Neural progenitor cell (in vitro differentiated cells): ENCODE measurements around the gene CLEC10A. TPM values are rescaled to one million over a fixed set of nuclear protein-coding genes. Genes with fewer than 3 reads are reported as not detected.

Source experiments
- DNase-seq: peaks from one replicate; pipeline ENCODE4 v3.0.0-alpha.2; 2016; ENCODE audit warnings: low spot score
- H2AFZ ChIP-seq: fragments of 200-600 bp; sonication (generic); replicated peaks from 2 replicates; pipeline ENCODE4 v1.6.1; 2016; ENCODE audit warnings: antibody characterized with exemption
- H3F3A ChIP-seq: fragments of 200-600 bp; sonication (generic); 2 replicates; pipeline ENCODE4 v1.6.1; 2016; ENCODE audit warnings: antibody characterized with exemption, low read depth
- H3K27ac ChIP-seq: fragments of 200-600 bp; sonication (generic); 2 replicates; pipeline ENCODE4 v1.5.1; 2016; ENCODE audit warnings: mild to moderate bottlenecking
- H3K27me3 ChIP-seq: fragments of 200-600 bp; sonication (generic); 2 replicates; pipeline ENCODE4 v1.6.1; 2016; ENCODE audit warnings: mild to moderate bottlenecking, moderate library complexity
- H3K36me3 ChIP-seq: fragments of 200-600 bp; sonication (generic); 2 replicates; pipeline ENCODE4 v1.5.1; 2016
- H3K4me1 ChIP-seq: fragments of 200-600 bp; sonication (generic); 2 replicates; pipeline ENCODE4 v1.6.1; 2016; ENCODE audit warnings: mixed run types
- H3K4me2 ChIP-seq: fragments of 200-600 bp; sonication (generic); 2 replicates; pipeline ENCODE4 v1.6.1; 2016
- H3K4me3 ChIP-seq: fragments of 200-600 bp; sonication (generic); 2 replicates; pipeline ENCODE4 v1.5.1; 2016
- H3K79me2 ChIP-seq: fragments of 200-600 bp; sonication (generic); 2 replicates; pipeline ENCODE4 v1.6.1; 2016; ENCODE audit warnings: low read depth
- H3K9ac ChIP-seq: fragments of 200-600 bp; sonication (generic); 2 replicates; pipeline ENCODE4 v1.6.1; 2016
- H3K9me3 ChIP-seq: fragments of 200-600 bp; sonication (generic); 2 replicates; pipeline ENCODE4 v1.5.1; 2016; ENCODE audit warnings: low read depth
- H4K20me1 ChIP-seq: fragments of 200-600 bp; sonication (generic); 2 replicates; pipeline ENCODE4 v1.6.1; 2016; ENCODE audit warnings: low read depth
- H3K27ac Mint-ChIP-seq: 3 replicates; pipeline ENCODE4 v1.8.0; 2021; ENCODE audit warnings: mixed read lengths
- H3K27me3 Mint-ChIP-seq: 2 replicates; pipeline ENCODE4 v1.8.0; 2022; ENCODE audit warnings: low read depth, mild to moderate bottlenecking, inconsistent platforms, moderate library complexity, mixed read lengths; ENCODE audit not compliant: insufficient read depth
- H3K36me3 Mint-ChIP-seq: 3 replicates; pipeline ENCODE4 v1.8.0; 2021; ENCODE audit warnings: mixed read lengths
- H3K4me1 Mint-ChIP-seq: 3 replicates; pipeline ENCODE4 v1.8.0; 2021; ENCODE audit warnings: mixed read lengths
- H3K4me3 Mint-ChIP-seq: 3 replicates; pipeline ENCODE4 v1.8.0; 2021; ENCODE audit warnings: mild to moderate bottlenecking, moderate library complexity, mixed read lengths
- H3K9me3 Mint-ChIP-seq: 3 replicates; pipeline ENCODE4 v1.8.0; 2020; ENCODE audit warnings: mixed read lengths
- CTCF ChIP-seq: fragments of 200-600 bp; sonication (generic); IDR thresholded peaks from 2 replicates; pipeline ENCODE4 v1.5.1; 2017; ENCODE audit warnings: antibody characterized with exemption, mild to moderate bottlenecking
- EZH2 ChIP-seq: fragments of 200-600 bp; sonication (generic); IDR thresholded peaks from 2 replicates; pipeline ENCODE4 v1.6.1; 2017; ENCODE audit warnings: antibody characterized with exemption, mild to moderate bottlenecking, moderate library complexity
- EZH2phosphoT487 ChIP-seq: fragments of 200-600 bp; sonication (generic); IDR thresholded peaks from 2 replicates; pipeline ENCODE4 v1.6.1; 2017; ENCODE audit warnings: antibody characterized with exemption
- total RNA-seq: library from RNA; depleted of rRNA; stranded (reverse); fragments of >200 nt; gene quantifications from 2 replicates; pipeline ENCODE4 v1.2.3, GENCODE V29; 2015; ENCODE audit warnings: low replicate concordance

The CLEC10A gene
- total RNA-seq, 1 donor from 2014 or later: not detected

DNA sequence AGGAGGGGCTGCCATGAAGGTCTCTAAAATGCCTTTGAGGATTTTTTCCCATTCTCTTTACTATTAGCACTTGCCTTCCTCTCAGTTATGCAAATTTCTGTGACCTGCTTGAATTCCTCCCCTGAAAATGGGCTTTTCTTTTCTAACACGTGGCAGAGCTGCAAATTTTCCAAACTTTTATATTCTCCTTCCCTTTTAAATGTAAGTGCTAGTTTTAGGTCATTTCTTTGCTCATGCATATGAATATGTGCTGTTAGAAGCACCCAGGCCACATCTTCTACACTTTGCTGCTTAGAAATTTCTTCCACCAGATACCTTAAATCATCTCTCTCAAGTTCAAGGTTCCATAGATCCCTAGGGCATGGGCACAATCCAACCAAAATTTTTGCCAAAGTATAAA lies 11.8 kb downstream of the CLEC10A start:
- no peaks in the 10 kb centered on the region for H3K79me2 ChIP-seq
- H3K9ac ChIP-seq: no peak overlapping the region
- H3K36me3 ChIP-seq: no peaks in the 10 kb centered on the region
- H4K20me1 ChIP-seq: no peaks in the 10 kb centered on the region
- no peak overlapping the region for H3K27ac ChIP-seq
- H3K4me1 ChIP-seq: no peaks in the 10 kb centered on the region
- H3K4me1 Mint-ChIP-seq: peaks cover 15% of the 10 kb centered on the region
- no peaks in the 10 kb centered on the region for H3K9me3 ChIP-seq
- H3K27me3 ChIP-seq: no peaks in the 10 kb centered on the region
- DNase-seq: no peak
- peaks cover 5% of the 10 kb centered on the region for H3K36me3 Mint-ChIP-seq
- no peak overlapping the region for H3K4me2 ChIP-seq
- no peak overlapping the region for H2AFZ ChIP-seq
- no peak overlapping the region for H3K4me3 ChIP-seq
- peaks cover 15% of the 10 kb centered on the region for H3K27me3 Mint-ChIP-seq
- H3K9me3 Mint-ChIP-seq: peaks cover 33% of the 10 kb centered on the region
- no peak overlapping the region for H3K27ac Mint-ChIP-seq
- no peak overlapping the region for H3K4me3 Mint-ChIP-seq
- TF ChIP-seq CTCF (no peak), EZH2 (no peak), EZH2phosphoT487 (no peak)
- H3F3A ChIP-seq: no peaks in the 10 kb centered on the region

DNA sequence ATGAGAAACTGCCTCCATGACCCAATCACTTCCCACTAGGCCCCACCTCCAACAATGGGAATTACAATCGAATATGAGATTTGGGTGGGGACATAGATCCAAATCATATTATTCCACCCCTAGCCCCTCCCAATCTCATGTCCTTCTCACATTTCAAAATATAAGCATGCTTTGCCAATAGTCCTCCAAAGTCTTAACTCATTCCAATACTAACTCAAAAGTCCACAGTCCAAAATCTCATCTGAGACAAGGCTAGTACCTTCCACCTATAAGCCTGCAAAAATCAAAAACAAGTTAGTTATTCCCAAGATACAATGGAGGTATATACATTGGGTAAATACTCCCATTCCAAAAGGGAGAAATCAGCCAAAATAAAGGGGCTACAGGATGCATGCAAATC lies 12.9 kb downstream of the CLEC10A start:
- no peaks in the 10 kb centered on the region for H3K36me3 ChIP-seq
- no peaks in the 10 kb centered on the region for H3F3A ChIP-seq
- no peak for DNase-seq
- no peak overlapping the region for H3K4me3 Mint-ChIP-seq
- TF ChIP-seq EZH2 (no peak), EZH2phosphoT487 (no peak)
- H3K9me3 ChIP-seq: no peaks in the 10 kb centered on the region
- H3K4me3 ChIP-seq: no peak overlapping the region
- no peaks in the 10 kb centered on the region for H4K20me1 ChIP-seq
- peaks cover 21% of the 10 kb centered on the region for H3K4me1 Mint-ChIP-seq
- H3K27me3 ChIP-seq: no peaks in the 10 kb centered on the region
- peaks cover 5% of the 10 kb centered on the region for H3K36me3 Mint-ChIP-seq
- peaks cover 33% of the 10 kb centered on the region for H3K9me3 Mint-ChIP-seq
- H3K9ac ChIP-seq: no peak overlapping the region
- H3K4me1 ChIP-seq: no peaks in the 10 kb centered on the region
- H3K27ac Mint-ChIP-seq: no peak overlapping the region
- H3K4me2 ChIP-seq: no peak overlapping the region
- no peaks in the 10 kb centered on the region for H3K79me2 ChIP-seq
- no peak overlapping the region for H3K27ac ChIP-seq
- no peak overlapping the region for H2AFZ ChIP-seq
- peaks cover 15% of the 10 kb centered on the region for H3K27me3 Mint-ChIP-seq

- H3K4me1 ChIP-seq: no peaks in the 10 kb centered on the region
- H3K9me3 Mint-ChIP-seq: peaks cover 31% of the 10 kb centered on the region
- peaks cover 11% of the 10 kb centered on the region for H3K27me3 Mint-ChIP-seq
- H3K27ac Mint-ChIP-seq: peak overlapping the region; percentile 93
- no peak overlapping the region for H3K4me2 ChIP-seq
- no peak for DNase-seq
- no peak overlapping the region for H3K27ac ChIP-seq
- no peak overlapping the region for H2AFZ ChIP-seq
- no peaks in the 10 kb centered on the region for H3F3A ChIP-seq
- no peaks in the 10 kb centered on the region for H3K79me2 ChIP-seq
- H3K9ac ChIP-seq: no peak overlapping the region
- no peak overlapping the region for H3K4me3 ChIP-seq
- no peaks in the 10 kb centered on the region for H4K20me1 ChIP-seq
- H3K36me3 ChIP-seq: no peaks in the 10 kb centered on the region
- peaks cover 27% of the 10 kb centered on the region for H3K4me1 Mint-ChIP-seq
- no peak overlapping the region for H3K4me3 Mint-ChIP-seq
- TF ChIP-seq CTCF (no peak), EZH2 (no peak), EZH2phosphoT487 (no peak)
- H3K27me3 ChIP-seq: no peaks in the 10 kb centered on the region
- H3K36me3 Mint-ChIP-seq: peaks cover 5% of the 10 kb centered on the region
- no peaks in the 10 kb centered on the region for H3K9me3 ChIP-seq
Measured at GRCh38 chr17:7064261-7064660, 15.8 kb downstream of the CLEC10A start.

GRCh38 chr17:7063518-7064094 lies 16.4 kb downstream of the CLEC10A start:
- Histone ChIP-seq H3K9ac (no peak overlapping the region), H3K9me3 (no peaks in the 10 kb centered on the region), H3K4me1 (no peaks in the 10 kb centered on the region), H3K79me2 (no peaks in the 10 kb centered on the region), H4K20me1 (no peaks in the 10 kb centered on the region), H3K27me3 (no peaks in the 10 kb centered on the region), H2AFZ (no peak overlapping the region), H3K27ac (no peak overlapping the region), H3F3A (no peaks in the 10 kb centered on the region), H3K4me2 (no peak overlapping the region), H3K4me3 (no peak overlapping the region), H3K36me3 (no peaks in the 10 kb centered on the region)
- Mint-ChIP-seq H3K4me1 (peaks cover 27% of the 10 kb centered on the region), H3K27ac (peak overlapping the region; percentile 93), H3K9me3 (peaks cover 24% of the 10 kb centered on the region), H3K4me3 (peak overlapping the region; percentile 16), H3K27me3 (peaks cover 11% of the 10 kb centered on the region), H3K36me3 (peaks cover under 1% of the 10 kb centered on the region)
- TF ChIP-seq CTCF (no peak), EZH2 (no peak), EZH2phosphoT487 (no peak)
- no peak for DNase-seq
